HepG2 (cell line): ENCODE measurements around the gene GPATCH4. TPM values are rescaled to one million over a fixed set of nuclear protein-coding genes. Genes with fewer than 3 reads are reported as not detected.

Experiments
- AKAP8 ChIP-seq: sonication (generic); formaldehyde crosslinking; IDR thresholded peaks from 2 replicates; pipeline ENCODE4 v1.5.1; 2020; ENCODE audit warnings: mild to moderate bottlenecking, missing genetic modification reagents
- ASH2L ChIP-seq: fragments of 300-600, 200-600 bp; sonication (generic); IDR thresholded peaks from 2 replicates; pipeline ENCODE4 v1.7.0; 2017; ENCODE audit warnings: low read depth, mild to moderate bottlenecking, moderate library complexity, mixed read lengths, low read length; ENCODE audit not compliant: insufficient read length
- HIVEP1 ChIP-seq: sonication (generic); formaldehyde crosslinking; IDR thresholded peaks from 2 replicates; pipeline ENCODE4 v1.4.0; 2020; ENCODE audit warnings: mild to moderate bottlenecking, missing genetic modification reagents
- ISL2 ChIP-seq: sonication (generic); formaldehyde crosslinking; IDR thresholded peaks from 2 replicates; pipeline ENCODE4 v1.5.0; 2020; ENCODE audit warnings: missing genetic modification reagents
- MAZ ChIP-seq, 2 experiments: sonication (generic) in 1 of 2; formaldehyde crosslinking in 1 of 2; IDR thresholded peaks; 2 replicates each; pipeline versions ENCODE4 v1.5.0 to v1.6.1; 2012 to 2020; ENCODE audit warnings: low read depth in 2 of 2, mild to moderate bottlenecking in 2 of 2, borderline replicate concordance in 1 of 2, improper control_type of control experiment in 1 of 2, low read length in 1 of 2, missing genetic modification reagents in 1 of 2, moderate library complexity in 1 of 2
- NFYB ChIP-seq: sonication (generic); formaldehyde crosslinking; IDR thresholded peaks from 2 replicates; pipeline ENCODE4 v1.4.0; 2020; ENCODE audit warnings: missing genetic modification reagents
- NRL ChIP-seq: sonication (generic); formaldehyde crosslinking; IDR thresholded peaks from 2 replicates; pipeline ENCODE4 v1.5.0; 2020; ENCODE audit warnings: missing genetic modification reagents, mild to moderate bottlenecking, moderate library complexity, borderline replicate concordance
- PRPF4 ChIP-seq: fragments of 200-400 bp; formaldehyde crosslinking; IDR thresholded peaks from 2 replicates; pipeline ENCODE4 v1.6.1; 2016; ENCODE audit warnings: low read length, low read depth; ENCODE audit not compliant: poor library complexity, severe bottlenecking
- RBAK ChIP-seq: sonication (generic); formaldehyde crosslinking; IDR thresholded peaks from 2 replicates; pipeline ENCODE4 v1.5.1; 2020; ENCODE audit warnings: mild to moderate bottlenecking, missing genetic modification reagents
- SMARCC2 ChIP-seq: fragments of 450-650 bp; IDR thresholded peaks from 2 replicates; pipeline ENCODE4 v1.6.1; 2017; ENCODE audit warnings: antibody characterized with exemption, mild to moderate bottlenecking
- SOX6 ChIP-seq, 2 experiments: fragments of 450-650 bp in 1 of 2; sonication (generic) in 1 of 2; formaldehyde crosslinking in 1 of 2; IDR thresholded peaks; 2 replicates each; pipeline versions ENCODE4 v1.4.0 to v1.6.1; 2017 to 2020; ENCODE audit warnings: antibody characterized with exemption in 1 of 2, mild to moderate bottlenecking in 1 of 2, missing genetic modification reagents in 1 of 2
- ZNF207 ChIP-seq: fragments of 450-650 bp; IDR thresholded peaks from 2 replicates; pipeline ENCODE4 v1.6.1; 2016; ENCODE audit warnings: antibody characterized with exemption, borderline replicate concordance
- ZNF235 ChIP-seq: sonication (generic); formaldehyde crosslinking; IDR thresholded peaks from 2 replicates; pipeline ENCODE4 v1.8.1; 2023; ENCODE audit warnings: mild to moderate bottlenecking, missing genetic modification reagents, borderline replicate concordance
- ZNF24 ChIP-seq: fragments of 450-650 bp; IDR thresholded peaks from 2 replicates; pipeline ENCODE4 v1.6.1; 2017; ENCODE audit warnings: antibody characterized with exemption, mild to moderate bottlenecking
- ZNF841 ChIP-seq: sonication (generic); formaldehyde crosslinking; IDR thresholded peaks from 2 replicates; pipeline ENCODE4 v1.8.1; 2023; ENCODE audit warnings: missing genetic modification reagents, borderline replicate concordance
- ZSCAN21 ChIP-seq: sonication (generic); formaldehyde crosslinking; IDR thresholded peaks from 2 replicates; pipeline ENCODE4 v1.8.0; 2022; ENCODE audit warnings: mild to moderate bottlenecking, missing genetic modification reagents, moderate library complexity, borderline replicate concordance
- ZSCAN29 ChIP-seq: sonication (generic); formaldehyde crosslinking; conservative IDR thresholded peaks from 2 replicates; pipeline ENCODE4 v1.4.0; 2020; ENCODE audit warnings: mild to moderate bottlenecking, missing genetic modification reagents
- polyA plus RNA-seq, 8 experiments: library from polyadenylated mRNA; depleted of rRNA in 3 of 8; stranded (reverse) in 7 of 8; unstranded in 1 of 8; fragments of >200 nt; fragmentation: Illumina TruSeq in 4 of 8; extraction: Trizol in 4 of 8; gene quantifications; 2 replicates each; pipeline versions ENCODE4 v1.2.1 to v1.2.3, GENCODE V29; 2011 to 2016; ENCODE audit warnings: low read depth in 4 of 8, missing spikeins in 1 of 8, mixed read lengths in 1 of 8; ENCODE audit not compliant: insufficient read depth in 1 of 8
- total RNA-seq, 5 experiments: library from RNA; depleted of rRNA; stranded (reverse); fragments of >200 nt; fragmentation: Illumina TruSeq; extraction: Trizol; gene quantifications; 2 replicates each; pipeline ENCODE4 v1.2.3, GENCODE V29; 2016; ENCODE audit warnings: low read depth in 1 of 5
- TF ChIP-seq, protein P1 (sequence below): IDR thresholded peaks from 2 replicates; pipeline ENCODE4 v1.6.1; 2016; ENCODE audit warnings: low read depth
- TF ChIP-seq, protein P2 (sequence below): sonication (generic); formaldehyde crosslinking; IDR thresholded peaks from 2 replicates; pipeline ENCODE4 v1.4.0; 2020; ENCODE audit warnings: mild to moderate bottlenecking, low read depth, missing genetic modification reagents
- TF ChIP-seq, protein P3 (sequence below), 2 experiments: sonication (generic) in 1 of 2; formaldehyde crosslinking in 1 of 2; IDR thresholded peaks; 2 replicates each; pipeline versions ENCODE4 v1.4.0 to v1.6.1; 2018 to 2020; ENCODE audit warnings: missing genetic modification reagents in 2 of 2, borderline replicate concordance in 1 of 2, low read depth in 1 of 2, mild to moderate bottlenecking in 1 of 2, missing biosample characterization in 1 of 2

GPATCH4 gene
- total and polyA plus RNA-seq, 2 of the 13 experiments (the other 11 are each of a cell fraction or from before 2014, with no cell fraction given) = 19.2 to 37.9 TPM

DNA sequence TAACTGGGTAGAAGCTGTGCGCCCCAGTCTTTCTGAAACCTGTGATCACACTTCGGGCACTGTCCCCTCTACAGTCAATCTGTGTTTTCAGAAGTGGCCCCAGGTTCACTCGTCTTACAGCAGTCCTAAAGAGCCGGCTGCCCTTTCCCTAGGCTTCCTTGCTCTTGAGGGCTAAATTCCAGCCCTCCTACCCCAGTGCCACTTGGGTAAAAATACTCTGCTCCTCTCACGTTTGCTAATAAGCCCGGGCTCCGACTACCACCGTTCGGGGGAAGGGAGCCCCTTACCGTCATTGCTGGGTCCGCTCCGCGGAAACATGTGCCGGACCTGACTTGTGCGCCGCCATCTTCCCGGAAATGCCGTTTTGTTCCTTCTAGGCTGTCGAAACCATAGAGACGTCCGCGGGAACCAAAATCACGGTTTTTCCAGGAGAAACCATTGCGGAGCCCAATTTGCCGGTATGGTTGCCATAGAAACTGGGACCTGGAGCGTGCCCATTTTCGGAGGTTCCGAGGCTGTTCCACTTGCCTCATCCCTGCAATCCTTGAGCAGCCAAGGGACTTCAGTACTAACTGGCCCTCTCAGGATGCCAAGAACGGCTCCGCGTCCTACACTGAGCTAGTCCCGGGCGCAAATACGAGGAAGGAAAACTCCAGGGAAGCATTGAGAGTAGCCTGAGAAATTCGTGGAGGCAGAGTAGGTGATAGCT is at the start of gene GPATCH4 (continued):
- no peak for TF ChIP-seq ZSCAN21 (CRISPR knock-in tag)
- TF ChIP-seq RBAK (CRISPR knock-in tag) = no peak
- TF ChIP-seq HIVEP1 (CRISPR knock-in tag) = peak; percentile 70; the same call in 1 of the 2 replicates
- TF ChIP-seq NFYB (CRISPR knock-in tag) = 0 out of 2 replicates have a peak, but pooled peaks have one; percentile 35
- no peak for TF ChIP-seq AKAP8 (CRISPR knock-in tag)
- no peak for TF ChIP-seq PRPF4
- no peak for TF ChIP-seq ZNF24
- TF ChIP-seq, protein P1, sequence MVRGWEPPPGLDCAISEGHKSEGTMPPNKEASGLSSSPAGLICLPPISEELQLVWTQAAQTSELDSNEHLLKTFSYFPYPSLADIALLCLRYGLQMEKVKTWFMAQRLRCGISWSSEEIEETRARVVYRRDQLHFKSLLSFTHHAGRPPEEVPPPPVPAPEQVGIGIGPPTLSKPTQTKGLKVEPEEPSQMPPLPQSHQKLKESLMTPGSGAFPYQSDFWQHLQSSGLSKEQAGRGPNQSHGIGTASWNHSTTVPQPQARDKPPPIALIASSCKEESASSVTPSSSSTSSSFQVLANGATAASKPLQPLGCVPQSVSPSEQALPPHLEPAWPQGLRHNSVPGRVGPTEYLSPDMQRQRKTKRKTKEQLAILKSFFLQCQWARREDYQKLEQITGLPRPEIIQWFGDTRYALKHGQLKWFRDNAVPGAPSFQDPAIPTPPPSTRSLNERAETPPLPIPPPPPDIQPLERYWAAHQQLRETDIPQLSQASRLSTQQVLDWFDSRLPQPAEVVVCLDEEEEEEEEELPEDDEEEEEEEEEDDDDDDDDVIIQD (CRISPR knock-in tag) = no peak; the same call in 1 of the 2 replicates
- TF ChIP-seq, protein P2, sequence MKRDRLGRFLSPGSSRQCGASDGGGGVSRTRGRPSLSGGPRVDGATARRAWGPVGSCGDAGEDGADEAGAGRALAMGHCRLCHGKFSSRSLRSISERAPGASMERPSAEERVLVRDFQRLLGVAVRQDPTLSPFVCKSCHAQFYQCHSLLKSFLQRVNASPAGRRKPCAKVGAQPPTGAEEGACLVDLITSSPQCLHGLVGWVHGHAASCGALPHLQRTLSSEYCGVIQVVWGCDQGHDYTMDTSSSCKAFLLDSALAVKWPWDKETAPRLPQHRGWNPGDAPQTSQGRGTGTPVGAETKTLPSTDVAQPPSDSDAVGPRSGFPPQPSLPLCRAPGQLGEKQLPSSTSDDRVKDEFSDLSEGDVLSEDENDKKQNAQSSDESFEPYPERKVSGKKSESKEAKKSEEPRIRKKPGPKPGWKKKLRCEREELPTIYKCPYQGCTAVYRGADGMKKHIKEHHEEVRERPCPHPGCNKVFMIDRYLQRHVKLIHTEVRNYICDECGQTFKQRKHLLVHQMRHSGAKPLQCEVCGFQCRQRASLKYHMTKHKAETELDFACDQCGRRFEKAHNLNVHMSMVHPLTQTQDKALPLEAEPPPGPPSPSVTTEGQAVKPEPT (CRISPR knock-in tag) = peak; percentile 79; the same call in 1 of the 2 replicates
- no peak for TF ChIP-seq SMARCC2
- TF ChIP-seq ASH2L = peak; percentile 87
- TF ChIP-seq MAZ (IDR thresholded peaks at IDR 0.05; ENCODE audit: borderline replicate concordance, low read depth, low read length) = no peak
- TF ChIP-seq MAZ (CRISPR knock-in tag; IDR thresholded peaks at IDR 0.05; ENCODE audit: low read depth) = peak; percentile 62
- TF ChIP-seq ZNF235 (CRISPR knock-in tag) = no peak
- TF ChIP-seq SOX6 (IDR thresholded peaks at IDR 0.05) = no peak
- TF ChIP-seq SOX6 (CRISPR knock-in tag; IDR thresholded peaks at IDR 0.05) = peak; percentile 51; the same call in 1 of the 2 replicates
- peak; percentile 72; the same call in 1 of the 2 replicates for TF ChIP-seq ZSCAN29
- TF ChIP-seq, protein P3, sequence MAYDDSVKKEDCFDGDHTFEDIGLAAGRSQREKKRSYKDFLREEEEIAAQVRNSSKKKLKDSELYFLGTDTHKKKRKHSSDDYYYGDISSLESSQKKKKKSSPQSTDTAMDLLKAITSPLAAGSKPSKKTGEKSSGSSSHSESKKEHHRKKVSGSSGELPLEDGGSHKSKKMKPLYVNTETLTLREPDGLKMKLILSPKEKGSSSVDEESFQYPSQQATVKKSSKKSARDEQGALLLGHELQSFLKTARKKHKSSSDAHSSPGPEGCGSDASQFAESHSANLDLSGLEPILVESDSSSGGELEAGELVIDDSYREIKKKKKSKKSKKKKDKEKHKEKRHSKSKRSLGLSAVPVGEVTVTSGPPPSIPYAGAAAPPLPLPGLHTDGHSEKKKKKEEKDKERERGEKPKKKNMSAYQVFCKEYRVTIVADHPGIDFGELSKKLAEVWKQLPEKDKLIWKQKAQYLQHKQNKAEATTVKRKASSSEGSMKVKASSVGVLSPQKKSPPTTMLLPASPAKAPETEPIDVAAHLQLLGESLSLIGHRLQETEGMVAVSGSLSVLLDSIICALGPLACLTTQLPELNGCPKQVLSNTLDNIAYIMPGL (CRISPR knock-in tag; IDR thresholded peaks at IDR 0.05; ENCODE audit: borderline replicate concordance in 1 of 2, low read depth in 1 of 2) = peak; percentile 73 to 78; a peak in 3 of 4 replicates
- no peak for TF ChIP-seq ZNF207
- 0 out of 2 replicates have a peak, but pooled peaks have one; percentile 34 for TF ChIP-seq ISL2 (CRISPR knock-in tag)
- TF ChIP-seq ZNF841 (CRISPR knock-in tag) = no peak
- TF ChIP-seq NRL (CRISPR knock-in tag) = peak; percentile 54; the same call in 1 of the 2 replicates
